Muscle layer of colon (tissue), 2 donors: ENCODE results near the gene NPLOC4.

Experiments
- H3K27ac ChIP-seq: one replicate; pipeline ENCODE4 v1.7.0; 2013; ENCODE audit warnings: low read depth, mild to moderate bottlenecking, low read length, moderate library complexity
- H3K27me3 ChIP-seq, 2 donors: one replicate each; pipeline ENCODE4 v1.7.0; 2013; ENCODE audit warnings: low read length in 2 of 2, mild to moderate bottlenecking in 2 of 2; ENCODE audit not compliant: insufficient read depth in 2 of 2, control insufficient read depth in 1 of 2
- H3K36me3 ChIP-seq: one replicate; pipeline ENCODE4 v1.7.0; 2013; ENCODE audit warnings: mild to moderate bottlenecking, low read length; ENCODE audit not compliant: insufficient read depth
- H3K4me1 ChIP-seq: one replicate; pipeline ENCODE4 v1.7.0; 2013; ENCODE audit warnings: mild to moderate bottlenecking, low read length; ENCODE audit not compliant: insufficient read depth
- H3K4me3 ChIP-seq, 2 donors: one replicate each; pipeline ENCODE4 v1.7.0; 2013; ENCODE audit warnings: low read length in 2 of 2, low read depth in 1 of 2, mild to moderate bottlenecking in 1 of 2, moderate library complexity in 1 of 2
- H3K9ac ChIP-seq: one replicate; pipeline ENCODE4 v1.7.0; 2013; ENCODE audit warnings: low read length
- H3K9me3 ChIP-seq: one replicate; pipeline ENCODE4 v1.7.0; 2013; ENCODE audit warnings: mild to moderate bottlenecking, low read length
- donor health status: abdominal sarcoma.
- donor health status: Adenocarcinoma of cecum.

Gene NPLOC4

DNA sequence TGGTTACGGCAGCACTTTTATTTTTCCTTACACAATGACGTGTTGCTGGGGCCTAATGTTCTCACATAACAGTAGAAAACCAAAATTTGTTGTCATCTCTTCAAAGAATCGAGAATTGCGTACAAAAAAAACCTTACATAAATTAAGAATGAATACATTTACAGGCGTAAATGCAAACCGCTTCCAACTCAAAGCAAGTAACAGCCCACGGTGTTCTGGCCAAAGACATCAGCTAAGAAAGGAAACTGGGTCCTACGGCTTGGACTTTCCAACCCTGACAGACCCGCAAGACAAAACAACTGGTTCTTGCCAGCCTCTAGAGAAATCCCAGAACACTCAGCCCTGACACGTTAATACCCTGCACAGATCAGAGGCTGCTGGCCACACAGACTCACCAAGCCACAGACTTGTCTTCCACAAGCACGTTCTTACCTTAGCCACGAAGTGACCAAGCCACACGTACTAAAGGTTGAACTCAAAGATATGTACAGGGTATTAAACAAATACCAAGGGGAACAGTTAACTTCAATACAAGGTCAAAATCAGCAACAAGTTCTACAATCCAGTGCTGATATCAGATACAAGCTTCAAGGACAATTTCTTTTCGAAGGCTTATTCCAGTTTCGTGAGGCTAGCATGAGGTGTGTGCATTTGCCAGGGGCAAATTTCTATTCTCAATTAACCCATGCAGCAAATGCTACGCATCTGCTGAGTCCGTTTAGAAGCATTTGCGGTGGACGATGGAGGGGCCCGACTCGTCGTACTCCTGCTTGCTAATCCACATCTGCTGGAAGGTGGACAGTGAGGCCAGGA lies 126.7 kb downstream of the NPLOC4 start:
- Histone ChIP-seq H3K36me3 (peaks cover 38% of the 10 kb centered on the region), H3K27me3 (no peaks in the 10 kb centered on the region), H3K9me3 (no peaks in the 10 kb centered on the region), H3K9ac (peak overlapping the region; percentile 85), H3K4me1 (peaks cover 10% of the 10 kb centered on the region), H3K4me3 (peak overlapping the region; percentile 77 to 78), H3K27ac (peak overlapping the region; percentile 90)

GRCh38 chr17:81509207-81509971 lies 127.5 kb downstream of the NPLOC4 start:
- Histone ChIP-seq H3K4me3 (peak overlapping the region; percentile 77 to 78), H3K9me3 (no peaks in the 10 kb centered on the region), H3K9ac (peak overlapping the region; percentile 85), H3K4me1 (peaks cover 10% of the 10 kb centered on the region), H3K27me3 (no peaks in the 10 kb centered on the region), H3K27ac (peak overlapping the region; percentile 74), H3K36me3 (peaks cover 38% of the 10 kb centered on the region)

- Histone ChIP-seq H3K36me3 (peaks cover 38% of the 10 kb centered on the region), H3K9me3 (no peaks in the 10 kb centered on the region), H3K4me3 (peak overlapping the region; percentile 77 to 78), H3K27ac (peak overlapping the region; percentile 74), H3K9ac (peak overlapping the region; percentile 85), H3K4me1 (peaks cover 10% of the 10 kb centered on the region), H3K27me3 (no peaks in the 10 kb centered on the region)
These were observed 128.2 kb downstream of the NPLOC4 start for GRCh38 chr17:81508639-81509206.
